Upper lobe of left lung (tissue), 4 donors: Measurements from ENCODE around the gene TRIP6.

ENCODE experiments used
- EP300 ChIP-seq, 4 donors: sonication (generic); formaldehyde crosslinking; IDR thresholded peaks; one replicate each; pipeline ENCODE4 v1.5.1; 2017; ENCODE audit warnings: antibody characterized with exemption in 4 of 4, control low read depth in 2 of 4
- POLR2AphosphoS5 ChIP-seq, 2 donors: sonication (generic); formaldehyde crosslinking; IDR thresholded peaks; one replicate each; pipeline ENCODE4 v1.5.1; 2017; ENCODE audit warnings: antibody characterized with exemption in 2 of 2
- TF ChIP-seq, protein P1 (sequence below), 6 experiments: fragments of 450-650 bp in 4 of 6; fragments of 200-600 bp in 2 of 6; sonication (generic) in 2 of 6; IDR thresholded peaks; one replicate each; pipeline ENCODE4 v1.5.1; 2016 to 2019; ENCODE audit warnings: antibody characterized with exemption in 6 of 6

DNA sequence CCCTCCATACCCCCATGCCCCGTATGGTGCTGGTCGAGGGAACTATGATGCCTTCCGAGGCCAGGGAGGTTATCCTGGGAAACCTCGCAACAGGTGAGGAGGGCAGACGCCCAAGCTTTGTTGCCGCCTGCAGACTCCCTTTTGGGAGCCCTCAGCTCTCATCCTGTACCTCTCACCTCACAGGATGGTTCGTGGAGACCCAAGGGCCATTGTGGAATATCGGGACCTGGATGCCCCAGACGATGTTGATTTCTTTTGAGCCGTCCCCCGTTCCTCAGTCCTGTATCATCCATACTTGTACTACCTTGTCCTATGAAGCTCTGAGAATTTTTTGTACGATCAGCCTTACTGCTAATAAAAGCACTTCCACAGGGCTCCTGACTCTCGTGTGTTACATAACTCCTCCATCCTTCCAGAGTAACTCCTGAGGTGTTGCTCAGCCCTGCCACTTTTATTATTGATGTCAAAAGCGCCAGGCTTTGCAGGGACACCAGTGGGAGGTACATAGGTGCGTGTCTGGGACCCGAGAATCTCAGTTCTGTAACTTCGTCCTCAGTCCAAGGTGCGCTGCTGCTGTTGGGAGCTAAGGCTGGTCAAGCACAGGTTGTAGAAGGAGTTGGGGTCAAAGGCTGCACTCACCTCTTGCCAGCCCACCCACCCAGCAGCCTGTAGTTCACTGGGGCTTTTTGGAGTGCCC lies 21.3 kb downstream of the TRIP6 start:
- no peak for TF ChIP-seq EP300 (IDR thresholded peaks at IDR 0.05)
- TF ChIP-seq, protein P1, sequence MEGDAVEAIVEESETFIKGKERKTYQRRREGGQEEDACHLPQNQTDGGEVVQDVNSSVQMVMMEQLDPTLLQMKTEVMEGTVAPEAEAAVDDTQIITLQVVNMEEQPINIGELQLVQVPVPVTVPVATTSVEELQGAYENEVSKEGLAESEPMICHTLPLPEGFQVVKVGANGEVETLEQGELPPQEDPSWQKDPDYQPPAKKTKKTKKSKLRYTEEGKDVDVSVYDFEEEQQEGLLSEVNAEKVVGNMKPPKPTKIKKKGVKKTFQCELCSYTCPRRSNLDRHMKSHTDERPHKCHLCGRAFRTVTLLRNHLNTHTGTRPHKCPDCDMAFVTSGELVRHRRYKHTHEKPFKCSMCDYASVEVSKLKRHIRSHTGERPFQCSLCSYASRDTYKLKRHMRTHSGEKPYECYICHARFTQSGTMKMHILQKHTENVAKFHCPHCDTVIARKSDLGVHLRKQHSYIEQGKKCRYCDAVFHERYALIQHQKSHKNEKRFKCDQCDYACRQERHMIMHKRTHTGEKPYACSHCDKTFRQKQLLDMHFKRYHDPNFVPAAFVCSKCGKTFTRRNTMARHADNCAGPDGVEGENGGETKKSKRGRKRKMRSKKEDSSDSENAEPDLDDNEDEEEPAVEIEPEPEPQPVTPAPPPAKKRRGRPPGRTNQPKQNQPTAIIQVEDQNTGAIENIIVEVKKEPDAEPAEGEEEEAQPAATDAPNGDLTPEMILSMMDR (IDR thresholded peaks at IDR 0.05): no peak
- TF ChIP-seq POLR2AphosphoS5 (IDR thresholded peaks at IDR 0.05): no peak
